Mesothelial cell of epicardium (in vitro differentiated cells): Measurements from ENCODE around the gene SP100. TPM values are rescaled to one million over a fixed set of nuclear protein-coding genes. Genes with fewer than 3 reads are reported as not detected.

ENCODE experiments used
- DNase-seq, 2 experiments: peaks; one replicate each; pipeline ENCODE4 v3.0.0; 2021; ENCODE audit warnings: low spot score in 2 of 2; ENCODE audit not compliant: unreplicated experiment in 2 of 2
- H3K27ac Mint-ChIP-seq: 2 replicates; pipeline ENCODE4 v1.8.0; 2021; ENCODE audit warnings: mixed read lengths
- H3K27me3 Mint-ChIP-seq: 2 replicates; pipeline ENCODE4 v1.8.0; 2021; ENCODE audit warnings: low read depth, mixed read lengths
- H3K36me3 Mint-ChIP-seq: 2 replicates; pipeline ENCODE4 v1.8.0; 2021; ENCODE audit warnings: mixed read lengths
- H3K4me1 Mint-ChIP-seq: 2 replicates; pipeline ENCODE4 v1.8.0; 2021; ENCODE audit warnings: mixed read lengths
- H3K4me3 Mint-ChIP-seq: 2 replicates; pipeline ENCODE4 v1.8.0; 2021; ENCODE audit warnings: mild to moderate bottlenecking, moderate library complexity, mixed read lengths
- H3K9me3 Mint-ChIP-seq: 2 replicates; pipeline ENCODE4 v1.8.0; 2021; ENCODE audit warnings: mixed read lengths
- total RNA-seq: library from RNA; stranded (reverse); gene quantifications from 3 replicates; pipeline ENCODE4 v1.2.1, GENCODE V29; 2021
- TF ChIP-seq, protein P1 (sequence below): fragments of 200-600 bp; sonication (generic); IDR thresholded peaks from one replicate; pipeline ENCODE4 v1.5.0; 2021; ENCODE audit warnings: antibody characterized with exemption; ENCODE audit not compliant: unreplicated experiment

The SP100 gene
- total RNA-seq, 1 donor from 2014 or later, result 52.0 TPM

DNA sequence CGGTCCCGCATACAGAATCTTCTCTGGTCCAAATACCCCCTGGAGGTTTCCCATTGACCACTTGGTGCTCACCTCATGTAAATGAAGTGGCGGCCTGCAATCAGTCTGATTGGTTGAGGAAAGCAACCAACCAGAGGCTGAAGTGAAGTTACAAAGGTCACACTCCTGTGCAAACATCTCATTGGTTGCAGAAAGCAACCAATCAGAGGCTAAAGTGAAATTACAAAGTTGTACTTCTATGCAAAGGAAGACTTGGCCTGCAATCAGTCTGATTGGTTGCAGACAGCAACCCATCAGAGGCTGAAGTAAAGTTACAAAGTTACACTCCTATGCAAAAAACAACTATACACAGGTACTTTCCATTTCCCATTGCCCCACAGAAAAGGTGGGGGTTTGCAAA is 2.5 kb upstream of the SP100 start:
- no peak for DNase-seq
- Mint-ChIP-seq H3K27ac (no peak overlapping the region), H3K9me3 (no peaks in the 10 kb centered on the region), H3K4me1 (peaks cover 30% of the 10 kb centered on the region), H3K36me3 (no peaks in the 10 kb centered on the region), H3K27me3 (peaks cover 48% of the 10 kb centered on the region), H3K4me3 (no peak overlapping the region)
- TF ChIP-seq, protein P1, sequence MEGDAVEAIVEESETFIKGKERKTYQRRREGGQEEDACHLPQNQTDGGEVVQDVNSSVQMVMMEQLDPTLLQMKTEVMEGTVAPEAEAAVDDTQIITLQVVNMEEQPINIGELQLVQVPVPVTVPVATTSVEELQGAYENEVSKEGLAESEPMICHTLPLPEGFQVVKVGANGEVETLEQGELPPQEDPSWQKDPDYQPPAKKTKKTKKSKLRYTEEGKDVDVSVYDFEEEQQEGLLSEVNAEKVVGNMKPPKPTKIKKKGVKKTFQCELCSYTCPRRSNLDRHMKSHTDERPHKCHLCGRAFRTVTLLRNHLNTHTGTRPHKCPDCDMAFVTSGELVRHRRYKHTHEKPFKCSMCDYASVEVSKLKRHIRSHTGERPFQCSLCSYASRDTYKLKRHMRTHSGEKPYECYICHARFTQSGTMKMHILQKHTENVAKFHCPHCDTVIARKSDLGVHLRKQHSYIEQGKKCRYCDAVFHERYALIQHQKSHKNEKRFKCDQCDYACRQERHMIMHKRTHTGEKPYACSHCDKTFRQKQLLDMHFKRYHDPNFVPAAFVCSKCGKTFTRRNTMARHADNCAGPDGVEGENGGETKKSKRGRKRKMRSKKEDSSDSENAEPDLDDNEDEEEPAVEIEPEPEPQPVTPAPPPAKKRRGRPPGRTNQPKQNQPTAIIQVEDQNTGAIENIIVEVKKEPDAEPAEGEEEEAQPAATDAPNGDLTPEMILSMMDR, result no peak

- Mint-ChIP-seq H3K4me3 (no peak overlapping the region), H3K9me3 (no peaks in the 10 kb centered on the region), H3K27me3 (peaks cover 39% of the 10 kb centered on the region), H3K27ac (no peak overlapping the region), H3K36me3 (no peaks in the 10 kb centered on the region), H3K4me1 (peaks cover 33% of the 10 kb centered on the region)
- DNase-seq, result no peak
- TF ChIP-seq, protein P1, result no peak
These were observed 1.7 kb upstream of the SP100 start for GRCh38 chr2:230414302-230414701.

GRCh38 chr2:230417436-230417835 is 1.4 kb downstream of the SP100 start:
- DNase-seq, result no peak
- Mint-ChIP-seq H3K36me3 (no peaks in the 10 kb centered on the region), H3K9me3 (no peaks in the 10 kb centered on the region), H3K27me3 (peaks cover 12% of the 10 kb centered on the region), H3K27ac (no peak overlapping the region), H3K4me3 (peak overlapping the region; percentile 39), H3K4me1 (peaks cover 26% of the 10 kb centered on the region)
- TF ChIP-seq, protein P1, result no peak

DNA sequence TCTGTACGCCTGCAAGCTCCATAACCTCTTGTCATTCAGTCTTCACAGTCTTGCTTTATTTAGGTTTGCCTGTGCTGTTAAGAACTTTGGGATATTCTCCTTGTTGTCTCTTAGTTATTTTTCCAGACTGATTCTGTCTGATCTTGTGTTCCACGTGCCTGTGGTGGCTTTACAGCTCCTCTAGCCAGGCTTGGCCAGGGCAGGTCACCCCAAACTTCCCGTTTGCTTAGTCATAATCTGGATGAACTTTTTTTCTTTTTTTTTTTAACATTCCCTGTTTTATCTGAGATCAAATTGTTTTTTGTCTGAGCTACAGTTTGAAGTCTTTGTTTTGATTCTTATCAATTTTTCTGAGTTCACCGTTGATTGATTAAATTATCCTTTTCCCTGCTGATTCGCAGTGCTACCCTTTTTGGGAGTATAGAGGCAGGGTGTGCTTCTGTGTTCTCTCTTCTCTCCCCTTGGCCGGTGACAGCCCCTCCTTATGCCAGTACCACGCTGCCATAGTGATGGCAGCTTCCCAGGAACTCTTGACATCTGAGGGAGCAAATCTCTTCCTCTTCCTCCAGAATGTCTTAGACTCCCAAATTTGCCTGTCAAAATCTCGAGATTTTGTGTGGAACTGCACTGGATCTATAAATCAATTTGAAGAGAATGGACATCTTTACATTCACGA is 2.5 kb downstream of the SP100 start:
- DNase-seq, result no peak
- TF ChIP-seq, protein P1, result no peak
- H3K9me3 Mint-ChIP-seq, result no peaks in the 10 kb centered on the region
- no peak overlapping the region for H3K27ac Mint-ChIP-seq
- peaks cover 28% of the 10 kb centered on the region for H3K4me1 Mint-ChIP-seq
- no peak overlapping the region for H3K4me3 Mint-ChIP-seq
- H3K36me3 Mint-ChIP-seq, result no peaks in the 10 kb centered on the region
- peaks cover 2% of the 10 kb centered on the region for H3K27me3 Mint-ChIP-seq

DNA sequence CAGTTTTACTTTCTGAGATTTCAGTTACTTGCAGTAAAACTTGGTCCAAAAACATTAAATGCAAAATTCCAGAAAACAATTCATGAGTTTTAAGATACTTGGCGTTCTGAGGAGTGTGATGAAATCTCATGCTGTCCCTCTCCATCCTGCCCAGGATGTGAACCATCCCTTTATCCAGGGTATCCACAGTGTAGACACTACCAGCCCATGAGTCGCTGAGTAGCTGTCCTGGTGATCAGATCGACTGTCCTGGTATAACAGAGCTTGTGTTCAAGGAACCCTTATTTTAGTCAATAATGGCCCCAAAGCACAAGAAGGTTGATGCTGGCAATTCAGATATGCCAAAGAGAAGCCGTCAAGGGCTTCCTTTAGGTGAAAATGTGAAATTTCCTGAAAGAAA is 3.2 kb downstream of the SP100 start:
- Mint-ChIP-seq H3K27ac (no peak overlapping the region), H3K4me1 (peaks cover 35% of the 10 kb centered on the region), H3K36me3 (peaks cover 3% of the 10 kb centered on the region), H3K27me3 (peaks cover 2% of the 10 kb centered on the region), H3K9me3 (no peaks in the 10 kb centered on the region), H3K4me3 (no peak overlapping the region)
- DNase-seq, result no peak
- TF ChIP-seq, protein P1, result no peak
